Loucy (cell line): Measurements from ENCODE around the gene PAK5.

ENCODE experiments used
- EZH2phosphoT487 ChIP-seq: fragments of 200-600 bp; IDR thresholded peaks from 2 replicates; pipeline ENCODE4 v1.6.1; 2018; ENCODE audit warnings: antibody characterized with exemption, mild to moderate bottlenecking, moderate library complexity, borderline replicate concordance
- TF ChIP-seq, protein P1 (sequence below): fragments of 200-600 bp; sonication (generic); conservative IDR thresholded peaks from 2 replicates; pipeline ENCODE4 v1.5.1; 2014; ENCODE audit warnings: mild to moderate bottlenecking, antibody characterized with exemption, low read length

DNA sequence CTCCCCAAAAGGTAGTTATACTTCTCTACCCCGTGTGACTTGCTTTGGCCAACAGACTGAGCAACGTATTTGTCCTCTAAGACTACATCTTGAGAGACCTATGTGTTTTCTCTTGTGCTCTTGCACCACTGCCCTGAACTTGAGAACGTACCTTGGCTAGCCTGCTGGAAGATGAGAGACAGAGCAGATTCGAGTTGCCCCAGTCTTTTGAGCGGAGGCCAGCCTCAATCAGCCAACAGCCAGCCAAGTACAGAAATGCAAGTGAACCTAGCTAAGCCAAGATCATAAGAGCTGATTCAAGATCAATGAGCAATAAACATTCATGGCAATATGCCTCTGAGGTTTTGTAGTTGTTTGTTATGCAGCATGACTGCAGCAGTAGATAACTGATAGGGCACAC, 98.4 kb downstream of the PAK5 start:
- TF ChIP-seq, protein P1, sequence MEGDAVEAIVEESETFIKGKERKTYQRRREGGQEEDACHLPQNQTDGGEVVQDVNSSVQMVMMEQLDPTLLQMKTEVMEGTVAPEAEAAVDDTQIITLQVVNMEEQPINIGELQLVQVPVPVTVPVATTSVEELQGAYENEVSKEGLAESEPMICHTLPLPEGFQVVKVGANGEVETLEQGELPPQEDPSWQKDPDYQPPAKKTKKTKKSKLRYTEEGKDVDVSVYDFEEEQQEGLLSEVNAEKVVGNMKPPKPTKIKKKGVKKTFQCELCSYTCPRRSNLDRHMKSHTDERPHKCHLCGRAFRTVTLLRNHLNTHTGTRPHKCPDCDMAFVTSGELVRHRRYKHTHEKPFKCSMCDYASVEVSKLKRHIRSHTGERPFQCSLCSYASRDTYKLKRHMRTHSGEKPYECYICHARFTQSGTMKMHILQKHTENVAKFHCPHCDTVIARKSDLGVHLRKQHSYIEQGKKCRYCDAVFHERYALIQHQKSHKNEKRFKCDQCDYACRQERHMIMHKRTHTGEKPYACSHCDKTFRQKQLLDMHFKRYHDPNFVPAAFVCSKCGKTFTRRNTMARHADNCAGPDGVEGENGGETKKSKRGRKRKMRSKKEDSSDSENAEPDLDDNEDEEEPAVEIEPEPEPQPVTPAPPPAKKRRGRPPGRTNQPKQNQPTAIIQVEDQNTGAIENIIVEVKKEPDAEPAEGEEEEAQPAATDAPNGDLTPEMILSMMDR = no peak
- TF ChIP-seq EZH2phosphoT487 = no peak
